SK-N-SH (cell line): Measurements from ENCODE around the gene VANGL1. TPM values are rescaled to one million over a fixed set of nuclear protein-coding genes. Genes with fewer than 3 reads are reported as not detected.

Experiments used
- CTCF ChIA-PET: fragments of 300-600, 350-600 bp; formaldehyde crosslinking; extraction: SDS; loops from one replicate; lab custom pipeline; 2021; lab: Yijun Ruan, JAX
- POLR2A ChIA-PET: fragments of 350-600 bp; sonication (Branson Sonifier 250); formaldehyde crosslinking; extraction: SDS; loops from one replicate; lab custom pipeline; 2020; ENCODE audit warnings: antibody characterized with exemption, inconsistent platforms; lab: Yijun Ruan, JAX
- DNase-seq: peaks from one replicate; pipeline ENCODE4 v3.0.0; 2012
- H2AFZ ChIP-seq: fragments of 200-600 bp; sonication (generic); 2 replicates; pipeline ENCODE4 v1.8.1; 2016; ENCODE audit warnings: antibody characterized with exemption, mild to moderate bottlenecking, low read depth
- H3F3A ChIP-seq: fragments of 200-600 bp; sonication (generic); replicated peaks from 2 replicates; pipeline ENCODE3; 2016; ENCODE audit warnings: antibody characterized with exemption, mild to moderate bottlenecking; ENCODE audit not compliant: insufficient read depth
- H3K27ac ChIP-seq, 2 experiments: fragments of 200-500 bp in 1 of 2; fragments of 200-600 bp in 1 of 2; sonication (Bioruptor generic) in 1 of 2; sonication (generic), shearing (Covaris generic) in 1 of 2; 2 replicates each; pipeline versions ENCODE4 v1.5.1 to v1.6.1; 2014 to 2016; ENCODE audit warnings: low read depth in 2 of 2, inconsistent platforms in 1 of 2, low read length in 1 of 2, mild to moderate bottlenecking in 1 of 2, mixed read lengths in 1 of 2
- H3K27me3 ChIP-seq: fragments of 200-600 bp; sonication (generic), shearing (Covaris generic); 2 replicates; pipeline ENCODE4 v1.6.1; 2016; ENCODE audit warnings: mixed run types; ENCODE audit not compliant: insufficient read depth
- H3K36me3 ChIP-seq, 2 experiments: fragments of 200-500 bp in 1 of 2; fragments of 200-600 bp in 1 of 2; sonication (Bioruptor generic) in 1 of 2; sonication (generic) in 1 of 2; replicated peaks in 1 of 2; 2 replicates each; pipeline versions ENCODE3 to v1.5.1; 2014 to 2016; ENCODE audit warnings: low read length in 1 of 2, mild to moderate bottlenecking in 1 of 2; ENCODE audit not compliant: insufficient read depth in 2 of 2, control insufficient read depth in 1 of 2
- H3K4me1 ChIP-seq, 2 experiments: fragments of 200-500 bp in 1 of 2; fragments of 200-600 bp in 1 of 2; sonication (Bioruptor generic) in 1 of 2; sonication (generic), shearing (Covaris generic) in 1 of 2; 2 replicates each; pipeline versions ENCODE4 v1.5.1 to v1.6.1; 2014 to 2016; ENCODE audit warnings: low read depth in 1 of 2, low read length in 1 of 2, mixed run types in 1 of 2; ENCODE audit not compliant: insufficient read depth in 2 of 2, control insufficient read depth in 1 of 2
- H3K4me2 ChIP-seq: fragments of 200-600 bp; sonication (generic), shearing (Covaris generic); 2 replicates; pipeline ENCODE4 v1.6.1; 2017; ENCODE audit warnings: mixed run types
- H3K4me3 ChIP-seq, 2 experiments: fragments of 200-500 bp in 1 of 2; fragments of 200-600 bp in 1 of 2; sonication (Bioruptor generic) in 1 of 2; sonication (generic), shearing (Covaris generic) in 1 of 2; 2 replicates each; pipeline versions ENCODE4 v1.5.1 to v1.8.1; 2014 to 2016; ENCODE audit warnings: low read depth in 2 of 2, inconsistent platforms in 1 of 2, low read length in 1 of 2, mild to moderate bottlenecking in 1 of 2, mixed read lengths in 1 of 2, moderate library complexity in 1 of 2
- H3K79me2 ChIP-seq: fragments of 200-600 bp; sonication (generic); 2 replicates; pipeline ENCODE4 v1.8.1; 2017; ENCODE audit warnings: mild to moderate bottlenecking; ENCODE audit not compliant: insufficient read depth
- H3K9ac ChIP-seq: fragments of 200-600 bp; sonication (generic); 2 replicates; pipeline ENCODE4 v1.6.1; 2017; ENCODE audit warnings: mixed run types
- H3K9me2 ChIP-seq: fragments of 200-600 bp; sonication (generic); 2 replicates; pipeline ENCODE4 v1.6.1; 2017; ENCODE audit warnings: mixed run types
- H3K9me3 ChIP-seq: fragments of 200-600 bp; sonication (generic); 2 replicates; pipeline ENCODE4 v1.6.1; 2017; ENCODE audit warnings: mixed run types, mild to moderate bottlenecking, moderate library complexity
- H4K20me1 ChIP-seq: fragments of 200-600 bp; sonication (generic); 2 replicates; pipeline ENCODE4 v1.6.1; 2017; ENCODE audit warnings: mild to moderate bottlenecking, mixed run types; ENCODE audit not compliant: insufficient read depth
- CHD2 ChIP-seq: fragments of 150-350 bp; IDR thresholded peaks from 2 replicates; pipeline ENCODE4 v1.6.1; 2018; ENCODE audit warnings: low read length; ENCODE audit not compliant: partially characterized antibody
- EZH2phosphoT487 ChIP-seq: fragments of 200-600 bp; sonication (generic); IDR thresholded peaks from 2 replicates; pipeline ENCODE4 v1.6.1; 2017; ENCODE audit warnings: low read depth, mixed run types, mild to moderate bottlenecking, antibody characterized with exemption, moderate library complexity, borderline replicate concordance
- FOSL2 ChIP-seq: IDR thresholded peaks from 2 replicates; pipeline ENCODE4 v1.4.0; 2012; ENCODE audit warnings: low read depth, mild to moderate bottlenecking, moderate library complexity, borderline replicate concordance
- FOXM1 ChIP-seq: IDR thresholded peaks from 2 replicates; pipeline ENCODE4 v1.4.0; 2012; ENCODE audit warnings: low read depth, mild to moderate bottlenecking
- GATA2 ChIP-seq: sonication (generic); formaldehyde crosslinking; IDR thresholded peaks from 2 replicates; pipeline ENCODE4 v1.5.0; 2020; ENCODE audit warnings: mild to moderate bottlenecking, missing genetic modification reagents
- POLR2AphosphoS5 ChIP-seq: IDR thresholded peaks from 2 replicates; pipeline ENCODE4 v1.6.1; 2012; ENCODE audit warnings: low read depth, low read length
- RAD21 ChIP-seq: IDR thresholded peaks from 2 replicates; pipeline ENCODE4 v1.6.1; 2012; ENCODE audit warnings: mild to moderate bottlenecking, low read length
- RCOR1 ChIP-seq: fragments of 150-350 bp; IDR thresholded peaks from 2 replicates; pipeline ENCODE4 v1.6.1; 2017; ENCODE audit warnings: antibody characterized with exemption, low read length
- RXRA ChIP-seq: IDR thresholded peaks from 2 replicates; pipeline ENCODE4 v1.4.0; 2012; ENCODE audit warnings: low read depth, mild to moderate bottlenecking, borderline replicate concordance
- YY1 ChIP-seq: IDR thresholded peaks from 2 replicates; pipeline ENCODE4 v1.4.0; 2012; ENCODE audit warnings: low read depth, mild to moderate bottlenecking
- WGBS: methylation state at CpG from one replicate; pipeline ENCODE4 v1.1.6; 2017; ENCODE audit warnings: low lambda C conversion rate; 5-methylcytosine and 5-hydroxymethylcytosine counted together
- polyA plus RNA-seq, 3 experiments: library from polyadenylated mRNA; depleted of rRNA; stranded (reverse); fragments of >200 nt; gene quantifications; 2 replicates each; pipeline ENCODE4 v1.2.3, GENCODE V29; 2012
- TF ChIP-seq, protein P1 (sequence below): fragments of 200-600 bp; sonication (generic); IDR thresholded peaks from 2 replicates; pipeline ENCODE4 v1.6.1; 2017; ENCODE audit warnings: antibody characterized with exemption, mild to moderate bottlenecking, moderate library complexity
- TF ChIP-seq, protein P2 (sequence below): IDR thresholded peaks from 2 replicates; pipeline ENCODE4 v1.6.1; 2012; ENCODE audit warnings: mild to moderate bottlenecking, low read depth, low read length, moderate library complexity
- TF ChIP-seq, protein P3 (sequence below): fragments of 150-350 bp; IDR thresholded peaks from 2 replicates; pipeline ENCODE4 v1.6.1; 2016; ENCODE audit warnings: mild to moderate bottlenecking, low read depth, low read length
- TF ChIP-seq, protein P4 (sequence below): IDR thresholded peaks from 2 replicates; pipeline ENCODE4 v1.4.0; 2012; ENCODE audit warnings: low read depth, borderline replicate concordance

VANGL1 gene
- polyA plus RNA-seq, 1 of the 3 experiments (the other 2 are of a cell fraction): 5.4 TPM

DNA sequence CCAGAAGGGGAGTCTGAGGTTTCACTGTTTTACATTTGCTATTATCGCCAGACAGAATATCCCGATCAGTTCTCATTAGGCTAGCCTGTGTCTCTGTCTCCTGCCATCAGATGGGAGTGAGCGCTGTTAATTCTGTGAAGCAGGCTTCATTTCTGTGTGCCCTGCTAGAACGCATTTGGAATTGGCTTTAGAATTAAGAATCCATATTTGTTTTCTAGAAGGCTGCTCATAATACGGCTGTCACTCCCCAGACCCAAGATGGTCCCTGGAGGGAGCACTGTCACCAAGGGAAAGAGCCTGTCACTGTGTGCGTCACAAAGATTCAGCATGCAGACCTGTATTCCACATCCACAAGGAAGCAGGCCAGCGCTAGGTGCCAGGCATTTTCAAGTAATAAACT is 77.5 kb downstream of the VANGL1 start:
- Histone ChIP-seq H4K20me1 (no peaks in the 10 kb centered on the region), H3K36me3 (no peaks in the 10 kb centered on the region), H3K9me2 (no peaks in the 10 kb centered on the region), H3F3A (no peaks in the 10 kb centered on the region), H3K4me1 (peaks cover 0 to 21% of the 10 kb centered on the region in 2 experiments; a peak in 2 of 4 replicates), H3K79me2 (no peaks in the 10 kb centered on the region), H3K4me3 (no peak overlapping the region), H3K9ac (no peak overlapping the region), H2AFZ (no peak overlapping the region), H3K9me3 (no peaks in the 10 kb centered on the region), H3K27ac (no peak overlapping the region; a peak in 1 of 4 replicates), H3K4me2 (no peak overlapping the region), H3K27me3 (peaks cover 10% of the 10 kb centered on the region; the same call in 1 of the 2 replicates)
- CTCF ChIA-PET: interaction anchor here (1.0 to 4.9 kb wide), 9 partner anchors 13 to 124 kb away, joined by 3 to 65 read pairs (median 5); partner anchors contain the start of gene CASQ2
- POLR2A ChIA-PET: no interaction called here
- WGBS: 57% methylated on average over 6 of the region's 7 CpGs
- DNase-seq: peak; percentile 30
- TF ChIP-seq, protein P1, sequence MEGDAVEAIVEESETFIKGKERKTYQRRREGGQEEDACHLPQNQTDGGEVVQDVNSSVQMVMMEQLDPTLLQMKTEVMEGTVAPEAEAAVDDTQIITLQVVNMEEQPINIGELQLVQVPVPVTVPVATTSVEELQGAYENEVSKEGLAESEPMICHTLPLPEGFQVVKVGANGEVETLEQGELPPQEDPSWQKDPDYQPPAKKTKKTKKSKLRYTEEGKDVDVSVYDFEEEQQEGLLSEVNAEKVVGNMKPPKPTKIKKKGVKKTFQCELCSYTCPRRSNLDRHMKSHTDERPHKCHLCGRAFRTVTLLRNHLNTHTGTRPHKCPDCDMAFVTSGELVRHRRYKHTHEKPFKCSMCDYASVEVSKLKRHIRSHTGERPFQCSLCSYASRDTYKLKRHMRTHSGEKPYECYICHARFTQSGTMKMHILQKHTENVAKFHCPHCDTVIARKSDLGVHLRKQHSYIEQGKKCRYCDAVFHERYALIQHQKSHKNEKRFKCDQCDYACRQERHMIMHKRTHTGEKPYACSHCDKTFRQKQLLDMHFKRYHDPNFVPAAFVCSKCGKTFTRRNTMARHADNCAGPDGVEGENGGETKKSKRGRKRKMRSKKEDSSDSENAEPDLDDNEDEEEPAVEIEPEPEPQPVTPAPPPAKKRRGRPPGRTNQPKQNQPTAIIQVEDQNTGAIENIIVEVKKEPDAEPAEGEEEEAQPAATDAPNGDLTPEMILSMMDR: no peak
- TF ChIP-seq GATA2 (CRISPR knock-in tag): peak; percentile 36
- TF ChIP-seq FOSL2: no peak
- no peak for TF ChIP-seq RAD21
- TF ChIP-seq, protein P2, sequence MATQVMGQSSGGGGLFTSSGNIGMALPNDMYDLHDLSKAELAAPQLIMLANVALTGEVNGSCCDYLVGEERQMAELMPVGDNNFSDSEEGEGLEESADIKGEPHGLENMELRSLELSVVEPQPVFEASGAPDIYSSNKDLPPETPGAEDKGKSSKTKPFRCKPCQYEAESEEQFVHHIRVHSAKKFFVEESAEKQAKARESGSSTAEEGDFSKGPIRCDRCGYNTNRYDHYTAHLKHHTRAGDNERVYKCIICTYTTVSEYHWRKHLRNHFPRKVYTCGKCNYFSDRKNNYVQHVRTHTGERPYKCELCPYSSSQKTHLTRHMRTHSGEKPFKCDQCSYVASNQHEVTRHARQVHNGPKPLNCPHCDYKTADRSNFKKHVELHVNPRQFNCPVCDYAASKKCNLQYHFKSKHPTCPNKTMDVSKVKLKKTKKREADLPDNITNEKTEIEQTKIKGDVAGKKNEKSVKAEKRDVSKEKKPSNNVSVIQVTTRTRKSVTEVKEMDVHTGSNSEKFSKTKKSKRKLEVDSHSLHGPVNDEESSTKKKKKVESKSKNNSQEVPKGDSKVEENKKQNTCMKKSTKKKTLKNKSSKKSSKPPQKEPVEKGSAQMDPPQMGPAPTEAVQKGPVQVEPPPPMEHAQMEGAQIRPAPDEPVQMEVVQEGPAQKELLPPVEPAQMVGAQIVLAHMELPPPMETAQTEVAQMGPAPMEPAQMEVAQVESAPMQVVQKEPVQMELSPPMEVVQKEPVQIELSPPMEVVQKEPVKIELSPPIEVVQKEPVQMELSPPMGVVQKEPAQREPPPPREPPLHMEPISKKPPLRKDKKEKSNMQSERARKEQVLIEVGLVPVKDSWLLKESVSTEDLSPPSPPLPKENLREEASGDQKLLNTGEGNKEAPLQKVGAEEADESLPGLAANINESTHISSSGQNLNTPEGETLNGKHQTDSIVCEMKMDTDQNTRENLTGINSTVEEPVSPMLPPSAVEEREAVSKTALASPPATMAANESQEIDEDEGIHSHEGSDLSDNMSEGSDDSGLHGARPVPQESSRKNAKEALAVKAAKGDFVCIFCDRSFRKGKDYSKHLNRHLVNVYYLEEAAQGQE: no peak
- no peak for TF ChIP-seq CHD2

DNA sequence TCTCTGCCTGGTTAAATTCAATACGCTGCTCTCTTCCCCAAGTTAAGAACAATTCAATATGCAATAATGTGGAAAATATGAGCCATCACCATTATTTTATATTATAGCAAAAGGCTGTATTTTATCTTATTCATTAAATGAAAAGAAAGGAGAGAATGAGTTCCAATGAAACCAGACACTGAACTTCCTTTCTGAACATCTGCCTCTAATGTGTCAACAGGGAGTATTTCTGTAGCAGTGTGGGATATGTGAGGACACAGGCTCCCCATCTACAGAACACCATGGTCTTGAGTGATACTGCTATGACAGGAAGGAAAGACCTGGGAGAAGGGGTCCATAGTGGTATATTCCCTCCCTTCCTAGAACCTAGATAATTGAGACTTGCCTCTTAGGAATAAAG is 80.5 kb downstream of the VANGL1 start:
- Histone ChIP-seq H3K4me3 (no peak overlapping the region), H2AFZ (no peak overlapping the region), H3K36me3 (no peaks in the 10 kb centered on the region), H3K4me1 (peaks cover 0 to 21% of the 10 kb centered on the region in 2 experiments; a peak in 2 of 4 replicates), H3K27me3 (peaks cover 15% of the 10 kb centered on the region; the same call in 1 of the 2 replicates), H3K4me2 (no peak overlapping the region), H3K9ac (no peak overlapping the region), H3K9me3 (no peaks in the 10 kb centered on the region), H3K27ac (no peak overlapping the region), H3K79me2 (no peaks in the 10 kb centered on the region), H4K20me1 (no peaks in the 10 kb centered on the region), H3F3A (no peaks in the 10 kb centered on the region), H3K9me2 (no peaks in the 10 kb centered on the region)
- 9% methylated on average over 1 of the region's 1 CpG for WGBS
- ChIA-PET POLR2A (no interaction called here), CTCF (no interaction called here)
- no peak for DNase-seq
- TF ChIP-seq, protein P2: no peak
- TF ChIP-seq YY1 (no peak), RXRA (no peak), EZH2phosphoT487 (no peak), RCOR1 (no peak), FOXM1 (no peak), POLR2AphosphoS5 (no peak), FOSL2 (no peak)
- TF ChIP-seq, protein P3, sequence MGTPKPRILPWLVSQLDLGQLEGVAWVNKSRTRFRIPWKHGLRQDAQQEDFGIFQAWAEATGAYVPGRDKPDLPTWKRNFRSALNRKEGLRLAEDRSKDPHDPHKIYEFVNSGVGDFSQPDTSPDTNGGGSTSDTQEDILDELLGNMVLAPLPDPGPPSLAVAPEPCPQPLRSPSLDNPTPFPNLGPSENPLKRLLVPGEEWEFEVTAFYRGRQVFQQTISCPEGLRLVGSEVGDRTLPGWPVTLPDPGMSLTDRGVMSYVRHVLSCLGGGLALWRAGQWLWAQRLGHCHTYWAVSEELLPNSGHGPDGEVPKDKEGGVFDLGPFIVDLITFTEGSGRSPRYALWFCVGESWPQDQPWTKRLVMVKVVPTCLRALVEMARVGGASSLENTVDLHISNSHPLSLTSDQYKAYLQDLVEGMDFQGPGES: no peak
- TF ChIP-seq, protein P4, sequence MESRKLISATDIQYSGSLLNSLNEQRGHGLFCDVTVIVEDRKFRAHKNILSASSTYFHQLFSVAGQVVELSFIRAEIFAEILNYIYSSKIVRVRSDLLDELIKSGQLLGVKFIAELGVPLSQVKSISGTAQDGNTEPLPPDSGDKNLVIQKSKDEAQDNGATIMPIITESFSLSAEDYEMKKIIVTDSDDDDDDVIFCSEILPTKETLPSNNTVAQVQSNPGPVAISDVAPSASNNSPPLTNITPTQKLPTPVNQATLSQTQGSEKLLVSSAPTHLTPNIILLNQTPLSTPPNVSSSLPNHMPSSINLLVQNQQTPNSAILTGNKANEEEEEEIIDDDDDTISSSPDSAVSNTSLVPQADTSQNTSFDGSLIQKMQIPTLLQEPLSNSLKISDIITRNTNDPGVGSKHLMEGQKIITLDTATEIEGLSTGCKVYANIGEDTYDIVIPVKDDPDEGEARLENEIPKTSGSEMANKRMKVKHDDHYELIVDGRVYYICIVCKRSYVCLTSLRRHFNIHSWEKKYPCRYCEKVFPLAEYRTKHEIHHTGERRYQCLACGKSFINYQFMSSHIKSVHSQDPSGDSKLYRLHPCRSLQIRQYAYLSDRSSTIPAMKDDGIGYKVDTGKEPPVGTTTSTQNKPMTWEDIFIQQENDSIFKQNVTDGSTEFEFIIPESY: no peak
